Superior temporal gyrus (tissue), 1 donor: Measurements from ENCODE around the gene CPNE1.
"Not testable (repeated sequence)": the region's sequence is repeated elsewhere in the genome, so short reads cannot be mapped to it uniquely, and the experiment has no call there.

ENCODE experiments used
- DNase-seq: peaks from one replicate; pipeline ENCODE4 v3.0.0-alpha.2; 2016; ENCODE audit errors: extremely low spot score

Gene CPNE1

DNA sequence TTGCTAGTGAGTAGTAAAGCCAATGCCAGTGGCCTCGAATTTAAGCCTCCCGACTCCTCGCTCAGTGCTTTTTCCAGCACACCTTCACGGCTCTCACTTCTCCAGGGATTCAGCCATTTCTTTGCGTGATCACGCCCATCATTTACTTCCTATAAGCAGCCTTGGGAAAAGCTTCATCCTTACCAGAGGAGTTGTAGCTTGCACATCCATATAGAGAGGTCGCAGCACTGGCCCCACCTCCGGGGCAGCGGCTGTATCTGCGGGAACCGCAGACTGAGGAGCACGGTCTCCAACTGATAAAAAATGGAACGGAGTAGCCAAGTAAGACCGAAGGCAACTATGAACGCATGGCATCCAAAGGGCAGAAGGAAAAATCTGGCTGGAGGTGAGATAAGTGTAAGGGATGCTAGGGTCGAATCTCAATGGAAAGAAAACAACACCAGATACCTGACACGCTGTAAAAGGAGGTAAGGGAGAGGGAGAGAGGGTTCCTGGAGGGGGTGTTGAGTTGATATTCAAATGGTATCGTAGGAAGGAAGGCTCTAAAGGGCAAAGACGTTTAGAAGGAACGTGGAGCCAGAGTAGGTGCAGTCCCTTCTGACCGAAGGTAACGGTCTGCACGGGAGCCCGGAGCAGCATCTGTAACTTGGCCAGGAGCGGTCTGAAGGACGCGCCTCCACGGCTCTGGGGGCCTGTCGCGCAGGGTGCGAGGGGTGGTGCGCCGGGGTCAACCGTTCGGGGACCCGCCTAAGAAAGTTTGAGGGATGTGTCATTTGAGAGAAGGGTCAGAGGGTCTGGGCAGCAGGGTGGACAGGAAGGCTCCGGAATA, 33.8 kb upstream of the CPNE1 start:
- no peak for DNase-seq

DNA sequence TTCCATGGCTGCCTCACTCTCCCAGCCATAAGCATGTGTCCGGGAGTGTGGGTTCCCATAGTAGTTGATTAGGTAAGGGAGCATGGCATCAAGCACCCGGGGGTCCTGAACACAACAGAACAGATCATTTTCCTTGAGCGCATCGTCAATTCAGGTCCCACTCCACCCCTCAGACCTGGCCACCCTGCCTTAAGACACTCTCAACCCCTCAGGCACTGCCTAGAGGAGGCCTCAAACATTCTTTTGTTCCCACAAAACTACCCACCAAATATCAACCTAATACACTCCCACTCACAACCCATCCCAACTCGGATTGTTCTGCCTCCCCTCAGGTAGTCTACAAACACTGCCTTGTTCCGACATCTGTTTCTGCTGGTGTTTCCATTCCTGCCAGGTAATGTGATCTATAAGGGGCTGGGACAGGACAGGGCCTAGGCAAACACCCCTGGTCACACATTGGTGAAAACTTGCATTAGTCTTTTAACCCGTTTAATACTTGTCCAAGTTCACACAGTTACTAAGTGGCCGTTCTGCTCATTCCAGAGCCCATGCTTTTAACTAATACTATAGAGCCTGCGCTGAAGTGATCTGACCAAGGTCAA, 33.1 kb upstream of the CPNE1 start:
- DNase-seq: no peak

DNA sequence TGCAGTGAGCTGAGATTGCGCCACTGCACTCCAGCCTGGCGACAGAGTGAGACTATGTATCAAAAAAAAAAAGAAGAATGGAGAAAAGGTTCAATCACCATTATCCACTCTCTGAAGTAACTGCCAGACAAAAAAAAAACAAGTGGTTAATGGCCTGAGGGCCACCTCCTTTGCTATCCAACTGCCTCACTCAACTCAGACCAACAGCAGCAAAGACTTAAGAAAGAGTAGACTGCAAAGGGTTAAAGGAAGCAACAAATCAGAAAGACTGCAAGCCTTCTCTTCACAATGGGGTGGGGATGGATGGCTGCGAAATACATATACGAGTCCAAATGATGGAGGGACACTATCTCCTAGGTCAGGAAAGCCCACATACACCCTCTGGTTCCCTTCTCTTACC, 31.3 kb upstream of the CPNE1 start:
- no peak for DNase-seq

DNA sequence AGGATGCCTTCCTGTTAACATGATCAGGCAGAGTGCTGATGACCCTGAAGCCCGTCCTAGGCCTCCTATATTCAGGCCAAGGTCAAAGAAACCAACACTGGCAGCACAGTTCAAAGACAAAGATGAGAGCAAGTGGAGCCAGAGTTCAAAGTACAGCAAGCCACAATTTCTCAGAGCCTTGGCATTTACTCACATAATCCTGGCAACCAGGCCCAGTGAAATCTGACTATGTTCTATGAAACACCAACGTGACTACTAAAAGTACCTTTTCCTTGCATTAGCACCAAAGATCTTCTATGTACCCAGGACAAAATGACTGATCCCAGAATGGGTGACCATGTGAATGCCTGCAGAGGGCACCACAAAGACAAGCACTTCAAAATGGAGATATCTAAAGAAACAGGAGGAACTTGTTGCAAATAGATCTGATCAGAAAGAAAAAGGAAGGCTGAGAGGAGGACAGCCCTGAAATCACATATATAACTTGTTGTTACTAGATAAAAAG, 30.6 kb upstream of the CPNE1 start:
- no peak for DNase-seq

DNA sequence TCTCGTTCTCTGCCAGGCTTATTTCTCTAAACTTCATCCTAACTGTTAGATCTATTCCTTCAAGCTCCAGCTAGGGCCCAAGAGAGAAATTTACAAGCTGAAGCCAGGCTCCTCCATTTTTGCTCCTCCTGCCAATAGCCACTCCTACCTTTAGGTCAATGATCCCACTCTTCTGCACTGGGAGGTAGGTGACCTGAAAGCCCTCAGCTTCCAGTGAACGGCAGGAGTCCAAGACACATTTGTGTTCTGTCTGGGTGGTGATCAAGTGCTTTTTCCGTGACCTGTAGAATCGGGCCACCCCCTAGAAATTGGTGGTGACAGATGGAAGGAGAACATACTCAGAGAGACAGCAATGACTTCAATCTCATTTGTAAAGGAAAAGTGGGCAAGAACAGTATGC, 25.6 kb upstream of the CPNE1 start:
- DNase-seq: no peak

DNA sequence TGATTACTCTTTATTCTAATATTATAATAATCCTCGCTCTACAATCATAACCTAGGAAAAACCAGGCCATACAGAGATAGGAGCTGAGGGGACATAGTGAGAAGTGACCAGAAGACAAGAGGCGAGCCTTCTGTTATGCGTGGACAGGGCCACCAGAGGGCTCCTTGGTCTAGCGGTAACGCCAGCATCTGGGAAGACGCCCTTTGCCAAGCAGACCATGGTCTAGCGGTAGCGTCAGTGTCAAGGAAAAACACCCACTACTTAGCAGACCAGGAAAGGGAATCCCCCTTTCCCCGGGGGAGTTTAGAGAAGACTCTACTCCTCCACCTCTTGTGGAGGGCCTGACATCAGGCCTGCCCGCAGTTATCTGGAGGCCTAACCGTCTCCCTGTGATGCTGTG, 22.2 kb upstream of the CPNE1 start:
- DNase-seq: not testable (repeated sequence)

DNA sequence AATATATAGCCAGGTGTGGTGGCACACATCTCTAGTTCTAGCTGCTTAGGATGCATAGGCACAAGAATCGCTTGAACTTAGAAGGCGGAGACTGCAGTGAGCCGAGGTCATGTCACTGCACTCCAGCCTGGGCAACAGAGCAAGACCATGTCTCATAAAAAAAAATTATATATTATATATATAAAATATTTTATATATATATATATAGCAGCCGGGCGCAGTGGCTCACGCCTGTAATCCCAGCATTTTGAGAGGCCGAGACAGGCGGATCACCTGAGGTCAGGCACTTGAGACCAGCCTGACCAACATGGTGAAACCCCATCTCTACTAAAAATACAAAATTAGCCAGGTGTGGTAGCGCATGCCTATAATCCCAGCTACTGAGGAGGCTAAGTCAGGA, 20.7 kb upstream of the CPNE1 start:
- not testable (repeated sequence) for DNase-seq

DNA sequence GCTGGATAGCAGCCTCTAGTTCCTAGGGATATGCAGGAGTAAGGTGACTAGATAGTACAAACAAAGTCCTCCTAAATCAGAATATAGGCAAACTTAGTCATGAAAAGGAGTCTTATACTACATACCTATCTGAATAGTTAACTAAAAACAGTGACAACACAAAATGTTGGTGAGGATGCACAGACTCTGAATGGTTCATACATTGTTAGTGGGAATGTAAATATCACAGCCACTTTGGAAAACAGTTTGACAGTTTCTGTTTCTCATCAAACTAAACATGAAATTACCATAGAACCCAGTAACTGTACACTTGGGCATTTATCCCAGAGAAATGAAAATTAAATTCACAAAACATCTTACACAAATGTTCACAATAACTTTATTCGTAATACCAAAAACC, 17.3 kb upstream of the CPNE1 start:
- no peak for DNase-seq

DNA sequence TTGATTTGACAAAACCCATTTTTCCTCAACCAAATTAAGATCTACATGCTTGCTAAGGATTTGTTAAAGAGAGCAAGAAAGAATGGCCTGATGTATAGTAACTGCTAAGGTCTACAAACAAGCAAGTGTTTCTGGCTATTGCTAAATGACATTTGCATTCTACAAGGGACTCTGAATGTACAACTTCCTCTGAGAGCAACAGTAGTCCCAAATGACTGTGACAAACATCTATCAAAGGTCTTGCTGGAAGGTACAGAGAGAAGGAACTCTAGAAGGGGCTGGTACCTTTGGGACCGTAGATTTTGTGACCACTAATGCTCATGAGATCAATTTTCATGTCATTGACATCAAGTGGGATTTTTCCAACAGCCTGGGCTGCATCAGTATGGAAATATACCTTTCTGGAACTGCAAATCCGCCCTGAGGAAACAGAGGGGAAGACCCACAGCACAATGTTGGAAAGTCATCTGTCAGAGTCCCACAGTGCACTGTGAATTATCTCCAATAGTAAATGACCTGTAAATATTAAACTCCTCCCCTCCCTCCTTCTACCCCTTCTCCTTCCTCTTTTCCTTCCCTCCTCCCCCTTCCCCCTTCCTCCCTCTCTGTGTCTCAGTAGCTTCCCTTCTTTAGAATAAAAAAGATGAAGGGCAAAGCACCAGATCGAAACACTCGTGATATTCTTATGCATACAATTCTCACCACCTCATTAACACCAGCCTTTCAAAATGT, 15.9 kb upstream of the CPNE1 start:
- DNase-seq: no peak

DNA sequence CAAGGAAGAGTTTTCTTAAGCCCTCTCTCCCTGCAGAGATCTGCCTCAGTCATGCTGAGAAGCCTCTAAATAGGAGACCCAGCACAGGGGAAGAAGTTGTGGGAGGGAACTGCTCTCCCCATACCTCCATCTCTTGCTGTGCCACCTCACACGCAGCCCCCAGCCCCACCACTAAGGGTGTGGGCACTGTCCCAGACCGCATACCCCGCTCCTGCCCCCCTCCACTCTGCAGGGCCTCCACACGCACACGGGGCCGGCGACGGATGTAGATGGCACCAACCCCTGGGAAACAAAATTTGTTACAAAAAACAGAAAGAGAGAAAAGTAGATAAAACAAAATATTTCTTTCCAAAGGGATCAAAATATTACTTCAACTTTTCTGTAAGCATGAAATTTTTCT, 10.2 kb upstream of the CPNE1 start:
- DNase-seq: no peak

DNA sequence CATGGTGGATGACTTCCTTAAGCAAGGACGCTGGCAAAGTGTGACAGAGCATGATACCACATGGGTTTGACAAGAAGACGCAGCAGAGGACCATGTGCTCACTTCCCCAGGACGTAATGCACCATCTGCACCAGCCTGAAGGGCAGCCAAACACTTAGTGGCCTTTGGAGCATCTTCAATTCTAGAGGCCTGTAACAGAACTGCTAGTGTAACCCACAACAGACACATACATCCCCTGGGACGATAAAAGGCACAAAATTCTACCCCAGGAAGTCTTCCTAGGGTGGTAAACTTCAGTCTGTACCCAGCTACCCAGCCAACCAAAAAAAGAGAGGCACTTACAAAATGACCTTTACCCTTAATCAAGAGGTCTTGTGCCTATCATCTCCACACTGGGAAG, 9.2 kb upstream of the CPNE1 start:
- DNase-seq: no peak

DNA sequence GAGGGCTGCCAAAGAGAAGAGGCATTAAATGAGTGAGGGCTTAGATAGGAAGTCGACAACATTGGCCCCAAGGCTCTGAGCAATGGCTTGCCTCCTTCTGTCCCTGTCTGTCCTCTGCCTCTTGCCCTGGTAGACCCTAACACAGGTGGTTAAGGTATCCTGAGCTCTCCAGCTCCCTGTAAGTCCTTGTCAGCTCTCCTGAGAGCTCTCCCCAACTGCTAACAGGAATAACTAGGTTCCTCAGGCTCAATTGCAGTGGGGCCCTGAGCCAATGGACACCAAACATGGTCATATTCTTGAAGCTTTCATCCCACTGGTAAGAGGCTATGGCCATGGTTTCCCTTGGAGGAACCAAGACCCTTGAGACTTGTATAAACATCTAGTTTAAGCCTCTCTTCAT, 5.0 kb upstream of the CPNE1 start:
- DNase-seq: no peak

DNA sequence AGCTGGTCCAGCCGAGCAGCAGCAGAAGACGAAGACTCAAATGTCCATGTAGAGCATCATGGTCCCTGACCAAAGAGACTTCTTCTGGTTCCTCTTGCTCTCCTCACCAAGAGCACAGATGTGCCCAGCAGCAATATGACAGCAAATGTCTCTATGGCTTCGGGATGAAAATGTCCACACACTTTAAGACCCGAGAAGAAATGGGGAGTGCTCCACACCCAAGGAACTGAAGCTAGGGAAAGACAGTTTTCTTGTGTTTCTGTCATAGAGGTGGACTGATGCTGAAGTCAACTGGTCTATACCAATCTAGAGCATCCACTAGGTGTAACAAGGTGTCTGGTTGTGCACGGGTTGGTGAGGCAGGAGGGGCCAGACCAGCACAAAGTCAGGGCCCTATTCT, 4.5 kb upstream of the CPNE1 start:
- no peak for DNase-seq

DNA sequence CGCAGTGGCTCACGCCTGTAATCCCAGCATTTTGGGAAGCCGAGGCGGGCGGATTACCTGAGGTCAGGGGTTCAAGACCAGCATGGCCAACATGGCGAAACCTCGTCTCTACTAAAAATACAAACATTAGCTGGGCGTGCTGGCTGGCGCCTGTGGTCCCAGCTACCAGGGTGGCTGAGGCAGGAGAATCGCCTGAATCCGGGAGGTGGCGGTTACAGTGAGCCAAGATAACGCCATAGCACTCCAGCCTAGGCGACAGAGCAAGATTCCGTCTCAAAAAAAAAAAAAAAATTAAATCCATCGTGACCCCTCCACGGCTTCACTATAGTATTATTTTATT, 1.2 kb upstream of the CPNE1 start:
- DNase-seq: no peak

DNA sequence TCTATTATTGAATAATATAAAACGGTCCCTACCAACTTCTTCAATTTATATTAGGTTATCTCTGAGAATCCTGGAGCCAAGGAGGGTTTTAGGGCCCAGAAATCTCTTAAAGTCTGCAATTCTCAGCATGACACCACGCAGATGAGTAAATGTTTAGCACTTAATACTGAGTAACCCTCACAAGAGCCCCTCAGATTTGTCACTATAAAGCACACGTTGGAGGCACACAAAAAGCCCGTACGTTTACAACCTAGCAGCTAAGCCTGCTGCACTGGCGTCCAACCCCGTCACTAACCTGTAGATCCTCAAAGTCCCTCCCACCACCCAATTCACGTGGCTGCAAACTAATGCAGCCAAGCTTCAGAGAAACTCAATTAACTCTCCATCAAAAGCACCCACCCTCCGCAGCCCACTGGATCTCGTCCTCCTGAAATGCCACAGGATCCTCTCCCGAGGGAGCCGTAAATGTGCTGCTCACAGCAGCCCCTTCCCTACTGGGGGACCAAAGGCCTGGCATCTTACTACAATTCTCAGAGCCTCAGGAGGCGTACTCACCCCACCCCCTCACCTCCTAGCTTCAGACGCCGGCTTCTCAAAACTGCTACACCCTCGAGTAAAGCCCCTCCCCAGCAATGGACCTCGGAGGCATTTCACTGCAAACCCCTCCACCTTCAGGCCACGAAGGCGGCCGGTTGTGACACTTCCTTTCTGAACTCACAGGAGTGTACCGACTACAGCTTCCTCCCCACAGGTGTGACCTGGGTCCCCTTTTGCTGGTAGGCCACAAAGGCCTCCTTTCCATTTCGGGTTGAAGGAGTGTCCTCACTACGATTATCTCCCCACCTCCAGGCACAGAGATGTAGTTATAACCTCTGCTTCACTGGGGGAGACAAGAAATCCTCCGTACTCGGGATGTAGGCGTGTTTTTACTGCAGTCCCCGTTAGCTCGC, 909 bp downstream of the CPNE1 start:
- peak; percentile 29 for DNase-seq

DNA sequence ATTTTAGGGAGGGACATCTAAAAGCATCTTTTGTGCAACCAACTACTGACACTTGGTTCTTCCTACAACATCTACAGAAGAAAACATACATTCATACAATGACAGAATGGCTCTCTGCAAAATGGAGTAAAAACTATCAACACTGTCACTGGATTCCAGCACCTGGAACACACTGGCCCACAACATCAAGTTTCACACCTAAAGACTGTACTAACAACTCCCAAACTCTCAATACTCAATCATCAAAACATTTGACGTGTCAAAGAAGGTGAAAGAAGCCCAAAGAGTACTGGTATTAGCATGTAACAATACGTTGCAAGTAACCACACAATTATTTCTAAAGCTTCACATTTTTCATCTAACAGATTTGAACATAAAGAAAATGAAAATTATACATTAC, 2.1 kb downstream of the CPNE1 start:
- DNase-seq: no peak

DNA sequence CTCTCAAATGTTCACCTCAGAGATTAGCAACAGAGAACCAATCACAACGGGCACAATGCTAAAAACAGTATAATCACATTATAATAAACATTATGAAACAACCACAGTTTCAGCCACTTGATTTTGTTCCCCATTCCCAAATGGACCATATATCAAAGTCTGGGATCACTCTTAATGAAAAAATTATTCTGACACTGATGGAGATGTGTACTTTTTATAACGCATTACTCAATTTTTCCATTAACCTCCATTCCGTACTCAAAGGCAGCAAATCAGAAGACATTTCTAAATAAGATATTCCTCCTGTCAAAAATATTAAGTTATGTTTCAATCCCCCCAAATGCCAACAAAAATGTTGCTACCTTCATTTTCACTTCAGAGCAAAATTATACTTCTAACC, 2.8 kb downstream of the CPNE1 start:
- DNase-seq: no peak

DNA sequence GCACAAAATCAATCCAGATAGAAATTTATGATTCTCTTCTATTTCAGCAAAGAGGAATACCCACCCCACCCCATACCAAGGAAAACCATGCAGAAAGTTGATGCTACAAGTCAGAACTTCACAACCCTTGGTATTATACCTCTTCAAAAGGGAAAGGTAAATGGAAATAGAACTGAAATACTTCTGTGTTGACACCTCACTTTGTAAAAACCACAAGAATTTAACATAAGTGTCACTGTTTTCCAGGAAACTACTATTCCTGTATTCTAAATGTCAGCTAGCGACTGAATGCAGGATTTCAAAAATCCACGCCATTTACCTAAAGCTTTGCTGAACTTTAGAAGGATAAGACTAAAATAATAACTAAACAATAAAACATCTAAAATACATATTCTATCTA, 3.6 kb downstream of the CPNE1 start:
- DNase-seq: no peak

DNA sequence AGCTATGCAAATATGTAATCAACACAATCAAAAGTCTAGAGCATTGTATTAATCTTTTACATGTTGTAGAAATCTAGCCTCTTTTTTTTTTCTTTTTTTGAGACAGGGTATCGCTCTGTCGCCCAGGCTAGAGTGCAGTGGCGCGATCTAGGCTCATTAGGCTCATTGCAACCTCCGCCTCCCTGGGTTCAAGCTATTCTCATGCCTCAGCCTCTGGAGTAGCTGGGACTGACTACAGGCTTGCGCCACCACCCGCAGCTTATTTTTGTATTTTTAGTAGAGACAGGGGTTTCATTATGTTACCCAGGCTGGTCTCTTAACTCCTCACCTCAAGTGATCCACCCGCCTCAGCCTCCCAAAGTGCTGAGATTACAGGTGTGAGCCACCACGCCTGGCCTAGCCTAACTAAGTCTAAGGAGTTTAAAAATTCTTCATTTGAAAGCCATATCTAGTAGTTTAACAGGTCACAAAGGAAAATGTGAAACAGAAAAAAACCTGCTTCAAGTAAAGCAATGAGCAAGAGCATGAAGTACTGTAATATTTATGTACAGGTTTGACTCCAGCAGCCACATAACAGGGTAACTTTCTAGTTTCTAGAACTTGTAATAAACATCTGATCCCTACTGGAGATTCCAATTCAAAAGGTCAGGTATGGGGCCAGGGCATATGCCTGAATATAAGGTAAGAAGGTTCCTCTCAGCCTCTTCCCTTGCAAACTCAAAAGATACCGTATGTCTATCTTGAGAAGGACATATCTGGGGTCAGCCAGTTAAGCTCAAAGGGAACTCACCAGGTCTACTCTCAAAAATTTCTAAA, 4.4 kb downstream of the CPNE1 start:
- DNase-seq: no peak

DNA sequence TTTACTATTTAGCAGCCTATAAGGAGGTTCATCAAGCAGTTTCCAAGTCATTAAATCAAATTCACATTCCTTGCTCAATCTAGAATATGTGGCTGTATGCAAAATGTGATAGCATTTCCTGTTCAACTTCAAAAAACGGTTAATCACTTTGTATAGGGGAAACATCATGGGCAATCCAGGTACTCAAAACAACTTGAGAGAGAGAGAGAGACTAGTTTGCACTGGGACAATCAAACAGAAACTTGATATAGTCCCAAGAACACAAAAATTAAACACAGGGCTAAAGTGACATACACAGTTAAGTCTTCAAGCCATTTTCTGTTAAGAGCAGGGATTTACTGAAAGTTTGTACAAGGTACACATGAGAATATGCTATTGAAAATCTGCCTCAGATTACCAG, 7.4 kb downstream of the CPNE1 start:
- no peak for DNase-seq

DNA sequence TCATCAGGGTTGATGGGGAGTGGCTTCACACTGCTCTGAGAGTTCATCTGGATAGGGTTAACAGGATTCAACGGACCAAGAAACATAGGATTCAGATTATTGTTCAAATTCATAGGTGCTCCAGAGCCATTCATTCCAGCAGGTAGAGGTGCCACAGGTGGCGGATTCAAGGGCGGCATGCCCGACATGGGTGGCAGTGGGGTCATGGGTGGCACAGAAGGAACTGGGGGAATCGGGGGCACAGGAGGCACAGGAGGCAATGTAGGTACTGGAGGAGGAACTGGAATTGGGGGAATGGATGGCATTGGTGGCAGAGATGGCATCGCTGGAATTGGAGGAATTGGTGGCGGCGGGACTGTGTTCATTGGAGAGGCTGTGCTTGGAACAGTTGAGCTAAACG, 10.3 kb downstream of the CPNE1 start:
- no peak for DNase-seq
